ENCODE measurements around the gene PNLDC1.
"Not testable (repeated sequence)": the region's sequence is repeated elsewhere in the genome, so short reads cannot be mapped to it uniquely, and the experiment has no call there.

Gene PNLDC1

GRCh38 chr6:159849851-159850250 lies 49.8 kb downstream of the PNLDC1 start:
- DNase-seq (ENCODE audit: low read depth, low spot score), result not testable (repeated sequence)

GRCh38 chr6:159852877-159853276 lies 52.8 kb downstream of the PNLDC1 start:
- DNase-seq (ENCODE audit: low read depth, low spot score), result no peak

DNA sequence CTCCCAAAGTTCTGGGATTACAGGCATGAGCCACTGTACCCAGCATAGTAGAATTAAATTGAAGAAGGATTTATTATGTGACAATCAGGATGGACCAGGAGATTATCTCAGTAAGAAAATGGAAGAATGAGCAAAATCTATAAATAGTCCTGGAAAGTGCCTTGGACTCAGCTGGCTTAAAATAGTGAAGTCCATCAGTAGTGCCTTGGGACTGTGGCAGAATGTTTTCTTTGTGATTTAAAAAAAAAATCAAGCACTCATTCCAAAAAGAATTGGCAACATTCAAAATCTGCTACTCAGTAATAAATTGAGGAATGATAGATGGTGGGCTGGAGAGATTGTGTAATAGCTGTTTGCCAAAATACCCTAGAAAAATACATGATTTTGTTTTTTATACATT lies 53.7 kb downstream of the PNLDC1 start:
- no peak for DNase-seq (ENCODE audit: low read depth, low spot score)

DNA sequence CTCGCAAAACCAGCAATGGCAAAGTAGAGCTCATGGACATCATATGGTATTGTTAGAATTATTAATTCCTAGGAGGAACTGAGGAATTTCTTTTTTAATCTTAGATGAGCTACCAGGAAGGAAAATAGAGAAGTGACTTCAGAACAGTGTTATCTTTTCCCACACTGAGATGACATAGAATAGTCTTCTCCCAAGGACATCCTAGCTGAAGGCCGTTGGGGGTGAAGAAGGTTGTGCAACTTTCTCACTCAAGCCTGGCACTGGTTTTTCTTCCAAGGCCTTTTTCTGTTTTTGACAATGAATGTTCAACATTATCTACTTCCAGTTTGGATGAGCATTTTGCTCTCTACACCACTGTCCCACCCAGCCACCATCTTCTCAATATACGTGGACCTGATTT lies 54.9 kb downstream of the PNLDC1 start:
- DNase-seq (ENCODE audit: low read depth, low spot score), result no peak

DNA sequence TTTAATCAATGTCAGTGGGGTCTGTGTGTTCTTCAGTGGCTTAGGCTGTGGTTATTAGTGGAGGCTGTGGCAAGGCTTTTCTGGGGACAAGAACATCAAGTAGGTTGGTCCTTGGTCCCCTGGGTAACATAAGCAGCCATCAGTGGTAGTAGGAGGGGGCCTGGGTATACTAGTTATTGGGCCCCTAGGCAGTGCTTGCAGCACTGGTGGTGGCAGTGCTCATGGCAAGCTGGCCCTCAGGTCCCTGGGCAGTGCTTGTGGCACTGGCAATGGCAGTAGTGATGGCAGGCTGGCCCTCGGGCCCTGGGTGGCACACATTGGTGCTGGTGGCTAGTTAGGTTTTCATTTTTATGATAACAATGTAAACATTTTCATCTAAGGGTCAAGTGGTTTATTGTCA lies 58.2 kb downstream of the PNLDC1 start:
- DNase-seq (ENCODE audit: low read depth, low spot score), result no peak

DNA sequence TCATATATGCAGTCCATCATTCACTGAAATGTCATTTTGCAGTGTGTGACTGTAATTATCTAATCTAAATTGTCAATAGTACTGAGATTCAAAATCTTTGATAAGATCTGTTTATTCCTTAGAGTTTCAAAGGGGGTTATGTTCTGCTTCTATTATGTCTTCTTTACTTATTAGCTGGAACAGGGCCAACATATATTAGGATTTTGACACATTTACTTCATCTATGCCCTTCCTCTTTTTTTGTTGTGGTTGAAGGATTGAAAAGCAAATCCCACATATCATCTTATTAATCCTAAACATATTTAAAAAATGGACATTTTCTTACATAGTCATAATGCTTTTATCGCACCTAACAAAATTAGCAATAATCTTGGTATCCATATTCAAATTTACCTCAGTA lies 60.4 kb downstream of the PNLDC1 start:
- no peak for DNase-seq (ENCODE audit: low read depth, low spot score)

DNA sequence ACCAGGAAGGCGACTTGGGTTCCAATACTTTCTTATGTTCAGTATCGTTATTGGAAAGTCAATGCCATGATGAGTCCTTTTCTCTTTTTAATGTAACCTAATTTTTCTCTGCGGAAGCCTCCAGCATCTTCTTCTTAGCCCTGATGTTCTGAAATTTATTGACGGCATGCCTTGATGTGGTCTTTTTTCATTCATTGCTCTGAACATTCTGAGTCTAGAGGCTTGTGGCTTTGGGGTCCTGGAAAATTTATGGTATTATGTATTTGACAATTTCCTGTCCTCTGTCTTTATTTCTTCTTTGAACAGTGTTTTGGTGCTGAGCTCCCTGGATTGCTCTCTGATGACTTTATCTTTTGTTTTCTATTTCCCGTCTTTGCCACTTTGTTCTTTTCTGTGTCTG lies 62.0 kb downstream of the PNLDC1 start:
- DNase-seq (ENCODE audit: low read depth, low spot score), result no peak

DNA sequence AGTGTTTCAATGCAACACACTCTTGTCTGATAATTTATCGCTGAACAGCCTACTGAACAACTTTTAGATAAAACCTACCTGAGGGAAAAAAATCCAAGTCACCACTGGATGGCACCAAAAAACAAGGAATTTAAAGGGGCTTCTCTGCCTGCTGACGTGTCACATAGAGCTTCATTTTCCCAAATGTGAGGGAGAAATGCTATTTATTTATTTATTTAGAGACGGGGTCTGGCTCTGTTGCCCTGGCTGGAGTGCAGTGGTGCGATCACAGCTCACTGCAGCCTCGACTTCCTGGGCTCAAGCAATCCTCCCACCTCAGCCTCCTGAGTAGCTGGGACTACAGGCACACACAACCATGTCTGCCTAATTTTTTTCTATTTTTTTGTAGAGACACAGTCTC lies 63.3 kb downstream of the PNLDC1 start:
- not testable (repeated sequence) for DNase-seq (ENCODE audit: low read depth, low spot score)

GRCh38 chr6:159865226-159865920 lies 65.3 kb downstream of the PNLDC1 start:
- DNase-seq (ENCODE audit: low read depth, low spot score), result no peak

DNA sequence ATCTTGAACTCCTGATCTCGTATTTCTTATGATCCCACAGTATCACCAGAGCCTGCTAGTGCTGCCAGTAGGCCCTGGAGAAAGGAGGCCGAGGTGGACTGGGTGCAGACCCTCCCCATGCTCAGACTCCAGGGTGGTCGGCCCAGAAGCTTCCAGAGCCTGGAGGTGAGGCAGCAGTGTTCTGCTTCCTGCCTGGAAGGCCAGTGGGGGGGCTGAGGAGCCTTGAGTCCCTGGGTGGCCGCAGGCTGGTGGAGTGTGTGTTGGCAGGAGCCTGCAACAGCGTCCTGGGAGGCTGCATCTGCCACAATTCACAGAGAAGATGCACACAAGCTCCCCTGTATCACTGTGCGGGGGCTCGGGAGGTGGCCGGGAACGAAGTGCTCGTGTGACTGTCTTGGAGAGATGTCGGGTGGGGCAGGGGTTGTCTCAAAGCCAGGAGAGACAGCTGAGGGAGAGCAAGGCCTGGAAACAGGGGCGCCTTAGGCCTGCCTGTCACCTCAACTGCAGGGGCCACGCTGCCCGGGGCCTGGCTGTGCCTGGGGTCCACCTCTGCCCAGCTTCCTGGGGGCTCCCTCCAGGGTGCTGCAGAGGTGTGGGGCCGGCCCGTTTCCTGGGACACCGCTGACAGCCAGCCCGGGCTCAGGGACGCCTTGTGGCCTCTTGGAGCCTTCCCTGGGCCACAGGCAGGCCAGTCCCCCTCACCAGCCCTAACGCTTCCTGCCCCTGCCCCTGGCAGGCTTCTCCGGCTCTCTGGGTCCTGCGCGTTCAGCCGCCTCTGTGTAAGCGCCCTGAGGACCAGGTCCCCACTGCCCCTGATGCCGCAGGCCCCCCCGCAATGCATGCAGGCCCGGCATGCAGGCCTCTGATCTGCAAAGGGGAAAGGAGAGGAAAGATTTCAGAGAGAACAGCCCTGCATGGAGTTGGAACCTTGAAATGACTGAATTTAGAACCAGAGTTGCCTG lies 66.5 kb downstream of the PNLDC1 start:
- DNase-seq (ENCODE audit: low read depth, low spot score), result no peak

Measured in activated CD4-positive, CD25-positive, alpha-beta regulatory T cell treated with anti-CD3 and anti-CD28 coated beads, Interleukin-2, amount 50 U/mL, for 16 hours (primary cell).